Central memory CD4-positive, alpha-beta T cell (primary cell): ENCODE results near the gene SLC30A2.

Experiments
- DNase-seq: peaks from one replicate; pipeline ENCODE4 v3.0.0; 2022

SLC30A2 gene

DNA sequence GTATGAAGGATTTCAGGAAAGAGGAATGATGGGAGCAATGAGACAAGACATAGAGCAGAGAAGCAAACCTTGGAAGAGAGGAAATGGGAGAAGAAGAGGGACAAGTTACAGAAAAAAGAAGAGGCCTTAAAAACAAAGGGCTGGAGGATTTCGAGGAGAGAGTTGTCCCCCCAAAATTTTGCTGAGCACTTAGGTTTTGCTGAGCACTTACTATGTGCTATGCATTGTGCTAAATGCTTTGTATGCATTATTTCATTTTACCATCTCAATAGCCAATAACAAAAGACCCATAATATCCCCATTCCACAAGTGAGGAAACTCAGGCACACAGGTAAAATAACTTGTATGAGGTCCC is 24.0 kb upstream of the SLC30A2 start:
- no peak for DNase-seq

DNA sequence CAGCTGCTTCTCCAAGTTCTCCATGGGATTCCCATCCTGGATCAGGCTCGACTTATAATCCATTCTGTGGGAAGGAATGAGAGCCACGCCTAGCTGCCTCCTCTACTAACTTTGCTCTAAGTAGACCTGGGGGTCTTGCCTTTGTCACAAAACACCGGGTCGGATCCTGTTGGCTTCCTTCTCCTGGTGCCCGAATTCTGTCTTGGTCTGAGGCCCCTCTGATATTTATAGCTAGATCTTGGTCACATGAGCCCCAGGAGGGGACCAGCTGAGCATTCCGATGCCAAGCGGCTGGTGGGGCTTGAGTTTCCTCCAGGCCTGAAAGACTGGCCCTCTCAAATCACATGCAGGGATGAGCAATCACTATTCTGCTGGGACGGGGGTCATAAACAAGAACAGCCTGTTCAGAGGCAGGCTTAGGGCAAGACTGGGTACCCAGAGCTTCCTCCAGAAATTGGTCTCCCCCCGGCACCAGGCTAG is 21.6 kb upstream of the SLC30A2 start, which contains the start of gene TRIM63:
Gene TRIM63 (minus strand): TSS at position 199 of the 480 bp plus-strand sequence. CDS start 136 bp downstream, at position 63.
- DNase-seq, result no peak

DNA sequence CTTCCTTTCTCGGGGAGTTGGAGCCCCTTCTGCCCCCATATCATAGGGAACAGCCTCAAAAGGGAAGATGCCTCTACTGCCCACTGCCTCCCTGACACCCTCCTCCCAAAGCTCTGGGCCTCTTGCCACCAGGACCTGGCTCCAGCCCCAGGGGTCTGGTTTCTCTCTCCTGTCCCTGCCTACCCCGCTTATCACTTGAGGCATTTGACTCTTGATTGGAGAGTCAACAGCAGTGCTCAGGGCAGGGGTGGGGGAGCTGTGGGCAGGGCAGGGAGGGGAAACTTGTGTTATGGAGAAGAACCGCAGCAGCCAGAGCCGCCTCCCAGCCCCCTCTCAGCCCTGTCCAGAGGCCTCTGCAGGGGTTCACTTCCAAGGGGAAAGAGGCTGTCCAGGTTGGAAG is 20.9 kb upstream of the SLC30A2 start:
- no peak for DNase-seq

DNA sequence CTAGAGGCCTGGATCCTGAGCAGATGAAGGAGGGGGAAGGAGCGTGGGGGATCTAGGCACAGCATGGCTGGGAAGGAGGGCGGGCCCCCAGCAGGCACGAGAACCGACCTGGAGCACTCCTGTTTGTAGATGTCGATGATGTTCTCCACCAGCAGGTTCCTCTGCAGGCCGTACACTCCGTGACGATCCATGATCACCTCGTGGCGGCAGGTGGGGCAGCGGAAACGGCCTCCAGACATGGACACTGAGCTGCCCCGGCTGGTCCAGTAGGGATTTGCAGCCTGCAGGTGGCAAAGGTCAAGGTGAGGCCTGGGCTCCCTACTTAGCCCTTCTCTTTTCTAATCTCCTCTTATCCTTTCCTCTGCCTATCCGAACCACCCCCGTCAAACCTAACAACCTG is 20.2 kb upstream of the SLC30A2 start:
- DNase-seq, result no peak

DNA sequence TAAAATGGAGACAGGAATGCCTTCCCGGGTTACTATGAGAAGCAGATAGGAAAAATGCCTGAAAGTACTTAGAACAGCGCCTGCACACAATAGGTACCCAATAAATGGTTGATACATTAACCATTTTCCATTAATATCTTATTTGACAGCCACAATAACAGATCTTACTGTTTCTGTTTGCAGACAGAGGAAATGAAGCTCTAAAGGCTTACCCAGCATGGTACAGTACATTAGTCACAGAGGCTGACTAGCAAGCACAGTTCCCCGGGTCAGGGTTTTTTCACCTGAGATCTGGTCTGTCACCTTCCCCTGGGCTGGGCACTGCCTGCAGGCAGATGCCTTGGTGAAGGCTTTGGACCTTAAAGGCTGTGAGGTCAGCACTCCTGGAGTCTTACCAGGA is 18.6 kb upstream of the SLC30A2 start:
- DNase-seq, result no peak

DNA sequence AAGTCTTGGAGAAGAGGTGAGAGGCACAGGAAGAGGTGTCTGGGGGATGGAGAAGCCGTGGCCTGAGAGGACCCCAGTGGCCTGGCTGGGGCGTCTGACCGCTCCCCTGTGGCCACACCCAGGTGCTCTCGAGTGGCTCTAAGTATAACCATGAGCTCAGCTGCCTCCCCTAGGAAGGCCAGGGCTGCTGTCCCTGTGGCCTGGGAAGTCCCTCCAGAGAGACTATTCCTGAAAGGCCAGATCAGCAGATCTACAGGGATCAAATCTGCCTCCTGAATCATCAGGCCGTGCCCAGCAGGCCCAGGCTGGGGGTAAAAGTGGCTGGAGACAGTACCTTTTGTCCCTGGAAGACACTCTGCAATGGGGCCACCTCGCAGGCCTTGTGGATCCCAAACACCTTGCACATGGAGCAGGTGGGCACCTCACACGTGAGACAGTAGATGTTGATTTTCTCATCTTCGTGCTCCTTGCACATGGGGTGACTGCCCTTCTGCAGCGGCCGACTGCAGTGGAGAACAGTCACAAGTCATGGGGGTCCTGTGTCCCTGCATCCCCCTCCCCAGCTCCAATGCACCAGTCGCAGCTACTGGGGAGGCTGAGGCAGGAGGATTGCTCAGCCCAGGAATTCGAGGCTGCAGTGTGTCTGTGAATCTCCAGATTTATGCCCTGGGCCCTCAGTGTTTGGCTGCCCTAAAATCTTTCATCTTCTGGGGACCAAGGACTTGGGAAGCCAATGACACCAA is 15.1 kb upstream of the SLC30A2 start:
- no peak for DNase-seq

DNA sequence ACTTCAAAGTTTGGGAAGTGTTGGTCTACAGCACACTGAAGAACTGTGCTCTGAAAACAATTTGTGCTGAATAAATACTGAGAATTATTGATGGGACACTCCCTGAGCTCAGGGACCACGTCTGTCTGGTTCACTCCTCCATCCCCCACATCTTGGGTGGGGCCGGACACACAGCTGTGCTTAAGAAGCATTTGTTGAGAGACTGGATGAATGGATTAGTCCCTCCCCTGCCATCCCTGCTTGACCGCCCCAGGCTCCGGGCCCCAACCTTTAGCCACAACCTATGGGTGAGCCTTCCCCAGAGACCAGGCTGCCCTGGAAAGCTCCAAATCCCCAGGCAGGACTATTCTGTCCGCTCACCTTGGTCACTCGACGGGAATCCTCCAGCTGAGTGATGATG is 14.0 kb upstream of the SLC30A2 start:
- no peak for DNase-seq

DNA sequence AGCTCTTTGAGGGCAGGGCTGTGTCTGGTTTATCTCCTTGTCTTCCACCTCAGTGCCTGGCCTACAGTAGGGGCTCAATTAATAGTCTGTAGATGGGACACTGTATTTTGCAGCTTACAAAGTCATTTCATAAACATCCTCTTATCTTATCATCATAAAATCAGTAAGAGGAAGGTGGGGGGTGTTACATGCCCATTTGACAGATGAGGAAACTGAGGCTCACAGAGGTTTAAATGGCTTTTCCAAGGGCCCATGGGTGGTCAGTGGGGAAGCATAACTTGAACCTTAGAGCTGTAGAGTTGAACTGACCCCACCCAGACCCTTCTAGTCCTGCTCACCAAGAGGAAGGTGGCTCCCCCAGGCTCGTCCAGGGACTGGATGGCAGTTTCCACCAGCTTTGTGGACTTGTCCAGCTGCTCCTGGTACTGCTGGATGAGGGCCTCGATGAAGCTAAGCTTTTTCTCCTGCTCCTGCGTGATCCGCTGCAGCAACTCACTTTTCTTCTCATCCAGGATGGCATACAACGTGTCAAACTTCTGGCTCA is 12.2 kb upstream of the SLC30A2 start:
- no peak for DNase-seq

DNA sequence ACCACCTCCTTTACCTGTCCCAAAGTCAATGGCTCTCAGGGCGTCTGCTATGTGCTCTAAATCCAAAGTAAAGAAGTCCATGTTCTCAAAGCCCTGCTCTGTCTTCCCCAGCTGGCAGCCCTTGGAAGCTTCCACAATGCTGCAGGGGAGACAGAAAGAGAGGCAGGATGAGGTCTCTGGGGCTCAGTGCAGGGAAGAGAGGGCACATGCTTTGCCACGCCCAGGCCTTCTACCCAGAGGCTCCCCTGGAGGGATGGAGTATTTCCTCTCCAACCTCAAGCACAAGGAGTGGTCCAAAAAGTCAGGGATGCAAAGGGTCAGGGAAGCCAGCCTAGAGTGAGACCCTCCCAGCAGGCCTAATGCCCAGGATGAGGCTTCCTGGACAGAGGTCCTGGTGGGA is 11.3 kb upstream of the SLC30A2 start:
- DNase-seq, result no peak

DNA sequence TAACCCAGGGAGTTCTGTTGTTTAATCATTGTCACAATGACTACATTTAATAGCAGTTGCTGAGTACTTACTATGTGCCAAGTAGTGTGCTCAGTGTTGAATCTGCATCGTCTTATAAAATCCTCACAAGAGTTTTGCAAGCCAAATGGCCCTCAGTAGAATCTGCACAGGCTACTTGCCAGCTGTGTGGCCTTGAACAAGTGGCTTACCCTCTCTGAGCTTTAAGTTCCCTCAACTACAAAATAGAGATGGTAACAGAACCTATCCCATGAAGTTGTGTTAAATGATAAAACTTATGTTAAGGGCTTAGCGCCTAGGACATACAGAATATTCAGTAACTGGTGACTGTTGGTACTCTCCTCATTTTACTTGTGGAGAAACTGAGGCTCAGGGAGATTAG is 9.1 kb upstream of the SLC30A2 start:
- DNase-seq, result no peak

DNA sequence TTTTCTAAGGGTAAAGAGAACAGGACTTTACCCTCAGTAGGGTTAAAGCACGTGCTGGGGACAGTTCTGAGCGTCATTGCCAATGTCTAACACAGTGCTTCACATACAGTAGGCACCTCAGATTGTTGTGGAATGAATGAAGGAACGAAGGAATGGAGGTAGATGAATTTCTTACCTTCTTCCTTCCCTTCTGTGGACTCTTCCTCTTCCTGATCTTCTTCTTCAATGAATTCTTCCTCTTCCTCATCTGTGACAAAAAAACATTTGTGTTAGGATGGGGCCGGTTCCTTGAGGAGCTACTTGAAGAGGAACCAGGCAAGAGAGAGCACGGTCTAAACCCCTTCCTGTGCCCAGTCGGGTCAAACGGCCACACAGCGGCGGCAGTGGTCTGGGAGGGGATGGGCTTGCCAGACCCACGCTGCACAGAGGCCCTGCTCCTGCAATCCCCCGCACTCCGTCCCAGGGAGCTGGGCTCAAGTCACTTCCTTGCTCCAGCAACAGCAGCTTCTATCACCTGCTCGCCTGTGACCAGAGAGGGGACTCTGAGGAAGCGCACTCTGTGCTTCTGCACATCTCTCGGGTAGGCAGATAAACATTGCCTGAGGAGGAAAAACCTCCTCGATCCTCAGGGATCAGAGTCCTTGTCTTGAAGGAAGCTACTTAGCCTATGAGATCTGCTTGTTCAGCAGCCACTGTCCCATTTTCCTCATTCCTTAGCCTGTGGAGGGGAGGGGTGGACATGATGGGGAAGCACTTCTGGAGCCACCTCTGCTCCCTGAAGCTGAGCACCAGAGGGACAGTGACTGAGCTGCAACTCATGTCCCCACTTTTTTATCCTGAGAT is 8.0 kb upstream of the SLC30A2 start:
- no peak for DNase-seq

DNA sequence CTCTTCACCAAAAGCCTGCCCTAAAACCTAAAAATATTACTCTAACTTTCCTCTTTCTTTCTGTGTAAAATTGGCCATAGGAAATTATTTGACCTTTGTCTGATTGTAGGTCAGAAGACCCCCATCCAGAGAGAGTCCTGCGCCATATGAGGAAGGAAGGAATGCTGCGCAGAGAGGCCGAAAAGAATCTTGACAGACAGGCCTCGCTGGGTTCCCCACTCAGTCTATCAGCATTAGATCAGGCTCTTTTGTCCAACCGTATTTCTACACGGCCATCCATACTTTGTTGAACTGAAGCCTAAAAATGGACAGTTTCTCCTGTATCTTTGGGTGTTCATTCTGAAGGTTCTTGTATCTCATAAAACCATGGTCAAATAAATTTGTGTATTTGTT is 4.3 kb upstream of the SLC30A2 start:
- no peak for DNase-seq

DNA sequence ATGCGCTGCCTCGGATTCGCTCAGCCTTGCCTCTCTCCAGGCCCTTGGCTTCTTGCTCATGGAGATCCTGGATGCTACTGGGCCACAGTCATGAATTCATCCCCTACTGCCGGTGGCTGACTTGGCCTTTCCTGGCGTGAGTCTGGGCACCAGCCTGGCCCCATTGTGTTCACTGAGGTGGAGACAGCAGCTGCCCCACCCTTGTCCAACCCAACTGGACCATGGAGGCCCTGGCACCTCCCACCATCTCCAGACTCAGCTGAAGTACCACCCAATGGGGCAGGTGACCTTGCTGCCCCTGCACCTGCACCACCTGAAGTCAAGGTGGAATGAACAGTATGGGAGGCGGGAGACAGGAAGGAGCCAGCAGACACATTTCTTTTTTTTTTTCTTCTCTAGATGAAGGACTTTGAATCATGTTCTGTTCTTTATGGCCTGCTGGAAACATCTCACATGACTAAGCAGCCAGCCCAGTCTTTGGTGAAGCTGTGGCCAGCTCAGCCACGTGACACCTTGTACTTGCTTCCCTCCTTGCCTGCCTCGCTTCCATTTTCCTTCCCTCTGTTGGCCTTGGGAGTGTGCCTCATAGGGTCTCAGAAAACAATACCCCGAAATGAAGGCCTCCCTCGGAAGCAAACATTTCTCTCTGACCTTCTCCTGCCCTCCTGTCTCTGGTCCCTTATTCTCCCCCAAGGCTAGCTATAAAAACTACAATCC is 3.8 kb upstream of the SLC30A2 start:
- no peak for DNase-seq

DNA sequence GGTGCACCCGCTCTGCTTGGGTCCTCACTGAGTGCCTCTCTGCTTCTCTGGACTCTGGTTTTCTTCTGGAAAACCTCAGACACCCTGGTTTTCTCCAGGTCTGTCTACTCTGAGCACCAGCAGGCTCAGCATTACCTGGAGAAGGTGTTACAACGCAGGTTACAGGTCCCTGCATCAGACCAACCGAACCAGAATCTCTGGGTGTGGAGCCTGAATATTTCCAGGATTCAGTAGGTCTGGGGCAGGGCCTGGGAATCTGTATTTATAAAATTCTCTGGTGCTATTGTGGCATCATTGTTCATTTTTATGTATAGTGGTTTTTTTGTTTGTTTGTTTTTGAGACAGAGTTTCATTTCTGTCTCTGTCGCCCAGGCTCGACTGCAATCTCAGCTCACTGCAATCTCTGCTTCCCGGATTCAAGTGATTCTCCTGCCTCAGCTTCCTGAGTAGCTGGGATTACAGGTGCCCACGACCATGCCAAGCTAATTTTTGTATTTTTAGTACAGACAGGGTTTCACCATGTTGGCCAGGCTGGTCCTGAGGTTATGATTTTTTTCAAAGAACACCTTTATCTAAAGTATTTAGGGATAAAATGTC is 1.5 kb upstream of the SLC30A2 start:
- no peak for DNase-seq

DNA sequence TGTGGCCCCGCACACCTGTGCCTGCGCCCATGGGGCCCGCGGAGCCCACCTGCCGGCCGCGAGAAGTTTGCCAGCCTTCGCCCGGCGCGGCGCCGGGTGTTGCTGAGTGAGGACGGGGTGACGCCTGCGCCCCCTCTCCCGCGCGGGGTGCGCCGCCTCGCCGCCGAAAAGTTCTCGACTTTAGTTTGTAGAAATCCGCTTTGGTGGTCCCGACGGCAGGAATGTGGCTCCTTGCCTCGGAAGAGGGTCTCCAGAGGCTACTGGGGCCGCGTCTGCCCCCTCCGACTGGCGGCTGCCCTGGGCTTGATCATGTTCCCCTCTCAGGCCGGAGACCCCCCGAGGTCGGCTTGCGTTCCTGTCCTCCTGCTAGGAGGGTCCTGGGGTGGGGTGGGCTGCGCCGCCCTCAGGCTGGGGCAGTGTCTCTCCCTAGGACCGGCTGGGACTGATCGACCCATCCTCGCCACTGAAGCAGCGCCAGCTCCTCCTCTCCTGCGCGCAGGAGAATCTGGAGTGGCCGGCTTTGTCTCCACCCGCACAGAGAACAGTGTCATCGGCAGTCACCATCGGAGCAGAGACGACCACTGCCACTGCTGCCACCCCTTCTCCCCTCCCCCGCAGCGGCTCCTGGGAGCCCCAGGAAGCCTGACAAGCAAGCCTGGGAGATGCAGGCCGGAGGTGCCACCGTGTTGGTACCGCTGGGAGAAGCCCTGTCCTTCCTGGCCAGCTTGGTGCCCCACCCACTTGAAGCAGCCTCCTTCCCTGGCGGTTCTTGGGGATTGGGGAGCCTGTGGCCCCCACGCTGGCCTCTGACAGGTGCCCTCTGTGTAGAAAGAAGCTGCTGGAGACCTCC is 553 bp upstream of the SLC30A2 start:
- DNase-seq, result no peak

DNA sequence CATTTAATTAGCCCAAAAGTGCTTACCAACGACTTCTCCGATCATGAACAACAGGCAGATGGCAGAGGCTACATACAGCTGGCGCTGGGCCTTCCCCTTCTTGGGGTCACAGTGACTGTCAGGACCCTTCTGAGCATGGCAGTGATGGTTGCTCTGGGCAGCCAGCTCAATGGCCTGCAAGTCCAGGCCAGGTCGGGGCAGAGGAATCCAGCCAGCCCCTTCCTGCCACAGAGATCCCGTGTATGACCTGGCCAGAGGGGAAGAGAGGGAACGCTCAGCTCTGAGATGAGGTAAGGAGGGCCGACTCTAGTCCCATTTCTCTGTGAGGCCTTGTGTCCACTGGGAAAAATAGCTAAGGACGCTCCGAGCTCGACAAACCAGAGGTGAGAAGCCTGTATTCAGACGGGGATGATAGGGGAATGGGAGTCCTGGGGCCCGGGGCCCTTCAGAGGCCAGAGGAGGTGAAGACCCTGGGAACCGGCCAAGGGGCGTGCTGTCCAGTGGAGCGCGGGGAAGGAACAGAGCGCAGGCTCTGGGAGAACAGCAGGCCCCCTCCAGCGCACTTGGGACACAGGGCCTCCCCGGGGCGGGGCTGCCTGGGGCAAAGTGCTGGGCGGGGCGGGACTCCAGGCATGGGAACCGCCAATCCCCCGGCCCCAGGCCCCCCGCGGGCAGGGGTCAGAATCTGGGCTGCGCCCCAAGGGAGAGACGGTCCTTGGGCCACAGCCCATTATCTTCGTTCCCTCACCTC is 772 bp downstream of the SLC30A2 start:
- DNase-seq, result no peak

DNA sequence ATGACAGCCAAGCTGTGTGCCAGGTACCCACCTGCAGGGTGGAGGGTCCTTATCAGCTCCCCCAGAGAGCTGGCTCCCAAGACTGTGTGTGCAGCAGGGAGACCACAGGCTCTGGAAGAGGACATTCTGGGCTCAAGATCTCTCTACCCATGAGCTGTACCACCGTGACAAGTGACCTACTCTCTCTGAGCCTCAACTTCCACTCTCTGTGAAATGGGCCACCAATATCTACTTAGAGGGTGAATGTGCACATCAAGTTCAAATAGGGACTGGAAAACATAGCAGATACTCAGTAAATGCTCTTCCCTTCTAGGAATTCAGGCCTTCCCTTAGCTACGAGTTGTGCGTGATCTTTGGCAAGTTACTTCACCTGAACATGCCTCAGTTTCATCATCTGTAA is 1.5 kb downstream of the SLC30A2 start:
- DNase-seq, result no peak

DNA sequence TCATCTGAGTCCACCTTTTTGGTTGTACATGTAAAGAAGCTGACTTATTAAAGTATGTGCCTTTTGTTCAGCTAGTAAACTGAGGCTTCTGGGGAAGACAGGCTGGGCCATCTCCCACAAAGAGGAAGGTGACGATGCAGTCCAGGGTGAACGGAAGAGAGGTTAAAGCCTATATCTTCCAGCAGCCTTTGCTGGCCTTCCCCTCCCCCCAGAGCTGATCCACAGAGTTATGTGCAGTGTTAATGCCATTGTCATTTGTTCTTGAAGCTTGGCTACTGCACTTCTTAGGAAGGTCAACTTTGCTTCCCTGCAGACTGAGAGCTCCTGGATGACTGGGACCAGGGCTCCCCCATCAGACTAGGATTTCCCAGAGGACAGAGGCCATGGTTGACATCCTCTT is 2.2 kb downstream of the SLC30A2 start:
- no peak for DNase-seq

DNA sequence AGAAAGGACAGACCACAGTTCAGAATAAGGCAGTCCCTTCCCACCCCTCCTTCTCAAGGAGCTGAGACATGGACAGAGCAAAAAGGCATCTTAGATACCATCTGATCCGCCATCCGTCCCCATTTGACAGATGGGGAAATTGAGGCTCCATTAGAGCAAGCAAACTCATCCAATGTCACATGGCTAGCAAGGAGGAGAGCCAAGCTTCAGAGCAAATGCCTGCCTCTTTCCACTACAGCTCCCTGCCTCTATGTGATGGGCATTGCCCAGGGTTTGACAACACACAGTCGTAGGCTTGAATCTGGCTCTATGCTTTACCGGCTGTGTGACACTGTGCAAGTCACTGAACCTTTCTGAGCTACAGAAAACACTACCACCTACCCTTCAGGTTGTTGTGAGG is 3.9 kb downstream of the SLC30A2 start:
- DNase-seq, result no peak

DNA sequence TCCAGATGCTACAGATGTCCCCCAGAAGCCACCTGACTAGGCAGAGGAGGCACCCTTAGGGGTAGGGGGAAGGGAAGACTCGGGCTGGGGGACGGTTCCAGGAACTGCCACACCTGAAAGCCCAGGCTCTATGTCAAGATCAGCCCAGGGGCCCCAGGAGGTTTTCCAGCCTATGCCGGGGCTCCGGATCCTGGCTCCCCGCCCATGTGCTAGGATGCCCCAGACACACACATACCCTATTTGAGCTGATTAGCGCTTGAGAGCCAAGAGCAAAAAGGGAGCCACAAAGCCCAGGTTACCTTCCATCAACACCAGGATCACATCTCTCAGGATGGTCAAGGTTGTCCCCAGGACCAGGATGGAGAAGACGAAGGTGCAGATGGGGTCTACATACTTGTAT is 4.5 kb downstream of the SLC30A2 start:
- no peak for DNase-seq

DNA sequence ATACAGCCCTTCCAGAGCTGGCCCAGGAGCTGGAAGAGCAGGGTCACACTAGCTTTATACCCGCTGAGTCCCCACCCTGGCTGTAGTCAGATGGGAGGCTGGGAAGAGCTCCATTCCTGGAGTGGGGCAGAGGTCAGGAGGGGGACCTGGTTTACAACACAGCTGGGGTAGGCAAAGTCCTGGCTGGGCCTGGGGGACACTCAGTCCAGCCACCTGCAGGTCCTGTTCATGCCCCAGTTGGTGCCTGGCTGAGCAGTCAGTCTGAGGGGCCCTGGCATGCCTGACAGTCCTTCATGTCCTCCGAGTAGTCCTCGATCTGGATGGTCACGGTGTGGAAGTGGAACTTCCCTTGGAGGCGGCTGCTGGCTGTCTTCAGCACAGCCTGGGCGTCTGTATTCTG is 7.0 kb downstream of the SLC30A2 start:
- DNase-seq, result no peak
